NCI-H345 treated with DMSO at 0.1 percent for 48 hours (cell line): Measurements from ENCODE around the gene RHCG.
"Not testable (repeated sequence)": the region's sequence is repeated elsewhere in the genome, so short reads cannot be mapped to it uniquely, and the experiment has no call there.

Experiments used
- DNase-seq: peaks from one replicate; lab custom pipeline; 2025; ENCODE audit not compliant: unreplicated experiment; lab: John Stamatoyannopoulos, UW

The RHCG gene

DNA sequence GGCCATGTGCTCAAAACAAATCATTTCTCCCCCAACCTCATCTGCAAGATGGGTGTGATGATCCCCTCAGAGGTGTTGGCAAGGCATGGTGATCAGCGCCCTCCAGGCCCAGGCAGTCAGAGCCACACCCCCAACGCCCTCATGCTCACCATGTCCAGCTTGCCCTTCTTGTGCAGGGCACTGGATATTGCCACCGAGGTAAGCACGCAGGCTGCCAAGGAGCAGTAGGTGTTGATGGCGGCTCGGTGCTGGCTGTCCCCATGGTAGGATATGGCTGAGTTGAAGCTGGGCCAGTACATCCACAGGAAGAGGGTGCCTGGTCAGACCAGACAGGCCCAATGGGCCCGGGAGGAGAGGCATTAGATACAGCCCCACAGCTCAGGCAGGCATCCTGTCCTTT lies 17.2 kb downstream of the RHCG start:
- no peak for DNase-seq

DNA sequence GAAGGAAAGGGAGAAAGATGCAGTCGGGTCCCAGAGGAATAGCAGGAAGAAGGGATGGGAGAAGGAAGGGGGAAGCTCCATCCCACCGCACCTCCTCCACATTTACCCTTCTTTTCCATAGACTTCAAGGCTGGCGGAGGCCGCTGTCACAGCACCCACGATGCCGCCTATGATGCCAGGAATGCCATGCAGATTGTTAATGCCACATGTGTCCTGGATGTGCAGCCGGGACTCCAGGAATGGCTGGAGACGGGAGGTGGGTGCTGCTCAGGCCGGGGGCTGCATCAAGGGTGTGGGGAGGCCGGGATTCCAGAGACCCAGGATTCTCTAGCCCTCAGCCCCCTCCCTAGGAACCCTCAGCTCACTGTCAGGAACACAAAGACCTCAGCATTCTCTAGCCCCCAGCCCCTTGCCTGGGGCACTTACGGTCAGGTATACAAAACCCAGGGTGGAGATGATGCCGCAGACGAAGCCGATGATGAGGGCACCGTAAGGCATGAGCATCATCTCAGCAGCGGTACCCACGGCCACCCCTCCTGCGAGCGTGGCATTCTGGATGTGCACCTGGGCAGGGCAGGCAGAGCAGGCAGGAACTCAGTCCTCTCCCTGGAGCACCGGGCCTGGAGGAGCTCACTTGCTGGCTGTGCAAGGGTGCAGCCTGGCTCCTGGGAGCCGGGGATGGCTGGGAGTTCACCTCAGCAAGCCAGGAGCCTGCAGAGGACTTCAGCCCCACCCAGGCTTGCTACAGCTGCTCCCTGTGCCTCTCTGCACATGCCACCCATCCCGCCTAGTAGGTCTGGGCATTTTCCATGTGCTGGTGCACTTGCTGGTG lies 18.8 kb downstream of the RHCG start:
- no peak for DNase-seq

DNA sequence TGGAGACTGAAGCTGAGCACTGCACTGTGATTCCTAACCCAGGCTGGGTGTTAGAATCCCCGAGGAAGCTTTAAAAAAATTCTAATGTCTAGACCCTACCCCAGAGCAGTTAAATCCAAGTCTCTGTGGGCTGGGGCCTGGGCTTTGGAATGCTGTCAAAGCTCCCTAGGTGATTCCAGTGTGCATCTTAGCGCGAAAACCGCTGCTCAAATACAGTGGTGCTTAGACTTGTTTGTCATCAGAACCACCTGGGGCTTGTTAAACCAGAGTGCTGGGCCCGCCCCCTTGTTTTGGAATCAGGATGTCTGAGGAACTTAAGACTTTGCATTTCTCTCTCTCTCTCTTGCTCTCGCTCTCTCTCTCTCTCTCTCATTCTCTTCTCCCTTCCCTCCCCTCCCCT lies 20.7 kb downstream of the RHCG start:
- DNase-seq: no peak

- DNase-seq: no peak
Measured at GRCh38 chr15:89472785-89473256, 23.6 kb downstream of the RHCG start.

GRCh38 chr15:89469426-89470096 lies 26.8 kb downstream of the RHCG start:
- no peak for DNase-seq

- DNase-seq: not testable (repeated sequence)
Measured at GRCh38 chr15:89468813-89469212, 27.6 kb downstream of the RHCG start.

DNA sequence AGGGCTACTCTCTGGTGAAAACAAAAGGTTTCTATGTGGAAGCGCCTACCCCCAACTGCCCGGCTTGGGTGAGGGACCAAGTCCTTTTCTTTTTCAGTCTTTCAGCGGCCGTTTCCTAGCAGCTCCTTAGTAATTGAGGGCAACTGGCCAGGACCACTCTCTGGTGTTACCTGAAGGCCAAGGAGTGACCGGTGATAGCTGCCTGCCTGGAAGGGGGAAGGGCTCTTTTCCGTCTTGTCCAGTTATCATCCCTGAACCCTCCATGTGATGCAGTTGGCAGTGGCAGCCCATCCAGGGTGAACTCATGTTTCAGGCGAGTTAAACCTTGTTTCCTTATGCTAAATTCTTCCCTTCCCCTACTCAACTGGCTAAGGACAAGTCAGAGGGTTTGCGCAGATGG lies 33.3 kb downstream of the RHCG start:
- DNase-seq: no peak

- DNase-seq: no peak
Measured at GRCh38 chr15:89462198-89462912, 34.0 kb downstream of the RHCG start.

DNA sequence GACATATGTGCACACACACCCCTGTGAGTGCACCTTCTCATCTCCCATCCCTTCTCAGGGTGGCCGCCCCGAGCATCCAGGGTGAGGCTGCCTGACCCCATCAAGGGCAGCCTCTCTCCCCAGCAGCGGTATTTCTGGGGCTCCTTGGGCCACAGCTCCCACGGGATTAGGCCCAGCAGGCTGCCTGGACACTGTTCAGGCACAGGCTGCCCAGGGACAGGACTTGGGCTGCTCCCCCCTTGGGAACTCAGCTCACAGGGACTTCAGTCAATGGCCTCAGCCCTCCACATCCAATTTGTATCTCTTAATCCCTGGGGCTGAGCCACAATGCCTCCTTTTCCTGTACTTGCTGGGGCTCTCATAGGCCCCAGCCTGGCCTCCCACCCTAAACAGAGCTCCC lies 35.0 kb downstream of the RHCG start:
- DNase-seq: no peak

DNA sequence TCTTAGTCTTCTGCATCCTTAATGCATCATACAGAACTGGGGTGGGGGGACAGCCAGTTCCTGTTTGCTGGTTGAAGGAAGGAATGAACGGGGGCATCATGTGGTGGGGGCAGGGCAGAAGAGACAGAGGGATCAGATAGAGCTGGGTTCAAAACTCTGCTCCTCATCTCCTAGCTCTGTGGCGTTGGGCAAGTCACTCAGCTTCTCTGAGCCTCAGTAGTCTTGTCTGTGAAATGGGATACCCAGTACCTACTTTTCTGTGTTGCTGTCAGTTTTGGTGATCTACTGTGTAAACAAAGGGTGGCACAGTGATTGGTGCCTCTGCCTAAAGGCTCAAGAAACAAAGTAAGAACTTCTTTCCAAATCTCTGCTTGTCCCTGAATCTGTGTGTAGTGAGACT lies 36.3 kb downstream of the RHCG start:
- no peak for DNase-seq

DNA sequence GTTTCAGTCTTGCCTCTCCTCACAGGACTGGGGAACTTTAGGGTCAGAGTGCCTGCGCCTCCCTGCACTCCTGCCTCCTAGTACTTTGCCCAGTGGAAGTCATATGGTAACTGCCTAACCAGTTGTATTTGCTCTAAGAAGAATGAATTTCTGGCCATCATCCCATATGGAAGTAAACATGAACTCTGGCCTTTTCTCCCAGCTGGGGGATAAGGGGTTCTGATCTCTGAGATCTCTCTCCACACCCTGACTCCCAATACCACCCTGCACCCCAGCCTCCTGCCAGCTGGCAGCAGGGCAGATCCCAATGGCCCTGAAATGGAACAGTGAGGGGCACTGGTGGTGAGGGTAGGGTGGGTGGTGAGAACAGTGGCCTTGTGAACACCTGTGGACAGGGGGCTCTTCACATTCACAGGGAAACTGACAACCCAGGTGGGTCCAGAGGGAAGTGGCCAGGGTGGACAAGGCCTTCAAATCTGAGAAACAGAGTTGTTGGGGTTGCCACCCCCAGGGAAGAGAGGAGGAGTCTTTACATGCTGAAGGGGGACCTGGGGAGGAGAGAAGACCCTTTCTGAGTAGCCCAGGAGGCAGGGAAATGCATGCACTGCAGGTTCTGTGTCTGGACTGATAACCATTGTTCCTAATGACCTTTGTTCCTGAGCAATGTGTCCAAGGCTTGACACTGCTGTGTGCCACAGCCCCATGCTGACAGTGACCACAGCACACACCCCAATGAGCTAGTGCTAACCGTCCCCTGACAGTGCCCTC lies 36.9 kb downstream of the RHCG start:
- DNase-seq: no peak

DNA sequence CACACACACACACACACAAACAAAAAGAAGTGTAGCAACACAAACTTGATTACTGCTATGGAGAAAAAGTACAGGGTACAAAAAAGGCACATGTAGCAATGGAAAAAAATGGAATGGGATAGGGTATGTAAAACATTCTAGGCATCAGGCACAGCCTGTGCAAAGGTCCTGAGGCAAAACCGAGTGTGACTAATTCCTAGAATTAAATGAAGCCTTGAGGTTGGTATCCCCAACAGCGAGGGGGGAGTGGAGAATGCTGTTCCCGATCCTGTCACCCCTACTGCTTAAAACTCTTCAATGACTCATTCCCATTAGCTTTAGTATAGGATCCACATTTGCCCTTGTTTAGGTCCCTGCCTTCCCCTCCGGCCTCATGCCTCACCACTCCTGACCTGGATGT lies 37.9 kb downstream of the RHCG start:
- DNase-seq: no peak

- DNase-seq: no peak
Measured at GRCh38 chr15:89457086-89457485, 39.3 kb downstream of the RHCG start.

GRCh38 chr15:89455535-89455934 lies 40.8 kb downstream of the RHCG start:
- DNase-seq: no peak

DNA sequence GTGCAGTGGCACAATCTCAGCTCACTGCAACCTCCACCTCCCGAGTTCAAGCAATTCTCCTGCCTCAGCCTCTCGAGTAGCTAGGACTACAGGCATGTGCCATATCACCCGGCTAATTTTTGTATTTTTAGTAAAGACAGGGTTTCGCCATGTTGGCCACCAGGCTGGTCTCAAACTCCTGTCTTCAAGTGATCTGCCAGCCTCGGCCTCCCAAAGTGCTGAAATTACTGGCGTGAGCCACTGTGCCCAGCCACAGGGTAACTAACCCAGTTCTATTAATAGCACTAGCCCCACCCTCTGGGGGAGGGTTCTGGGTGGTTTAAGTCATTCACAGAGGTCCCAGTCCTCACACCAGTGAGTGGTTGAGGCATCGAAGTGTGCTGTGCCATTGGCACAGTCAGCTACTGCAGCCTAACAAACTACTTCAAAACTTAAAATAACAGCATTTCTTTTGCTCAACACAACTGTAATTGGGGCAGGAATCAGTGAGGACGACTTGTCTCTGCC lies 44.0 kb downstream of the RHCG start:
- no peak for DNase-seq

DNA sequence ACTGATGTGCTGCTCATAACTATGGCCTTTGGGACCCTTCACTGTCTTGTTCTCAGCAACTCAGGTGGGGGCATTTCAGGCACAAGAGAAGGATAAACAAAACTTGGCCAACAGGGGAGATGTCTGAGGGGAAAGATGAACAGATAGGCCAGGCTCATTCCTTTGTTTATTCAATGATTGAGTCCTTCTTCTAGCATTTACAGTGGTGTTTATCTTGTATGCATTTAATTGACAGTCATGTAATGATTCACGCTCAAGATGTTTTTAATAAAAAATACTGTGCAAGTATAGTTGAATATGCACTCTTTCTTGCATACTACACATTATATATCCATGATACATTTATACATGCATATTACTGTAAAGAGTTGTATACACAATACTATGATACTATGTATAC lies 44.5 kb downstream of the RHCG start:
- DNase-seq: no peak

DNA sequence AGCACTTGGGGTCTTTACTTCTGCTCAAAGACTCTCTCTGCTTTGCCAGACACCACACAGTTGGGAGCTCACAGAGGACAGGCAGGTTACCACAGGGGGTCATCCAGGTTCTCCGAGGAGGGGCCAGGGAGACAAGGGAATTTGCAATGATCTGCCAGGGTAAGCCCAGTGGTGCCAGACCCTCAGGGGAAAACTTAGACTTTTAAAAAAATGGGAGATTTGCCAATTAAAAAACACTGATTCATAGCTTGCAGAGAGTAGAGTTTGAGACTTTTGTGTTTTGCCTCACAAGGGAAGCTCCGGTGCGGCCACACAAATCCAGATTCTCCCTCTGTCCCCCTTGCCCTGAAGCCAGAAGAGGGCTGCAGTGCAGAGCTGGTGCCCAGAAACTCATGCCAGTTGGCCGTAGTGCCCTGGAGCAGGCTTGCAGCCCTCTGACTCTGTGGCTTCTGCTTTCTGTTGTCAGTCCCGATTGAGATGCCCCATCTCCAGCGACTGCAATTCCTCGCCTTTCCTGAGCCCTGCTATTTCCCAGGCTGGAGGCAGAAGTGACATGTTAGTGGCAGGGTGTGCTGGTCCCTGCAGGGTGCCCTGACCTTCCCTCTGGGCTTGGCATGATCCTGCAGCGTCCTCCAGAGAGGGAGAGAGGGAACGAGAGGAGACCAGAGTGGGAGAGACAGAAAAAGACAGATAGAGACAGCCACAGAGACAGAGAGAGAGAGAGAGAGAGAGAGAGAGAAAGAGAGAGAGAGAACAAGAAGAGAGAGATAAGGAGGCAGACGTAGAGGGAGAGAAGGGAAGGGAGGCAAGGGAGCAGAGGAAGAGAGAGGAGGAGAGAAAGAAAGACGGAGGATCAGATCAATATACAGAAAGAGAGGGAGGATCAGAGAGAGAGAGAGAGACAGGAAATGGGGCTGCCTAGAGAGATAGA lies 46.0 kb downstream of the RHCG start:
- no peak for DNase-seq

DNA sequence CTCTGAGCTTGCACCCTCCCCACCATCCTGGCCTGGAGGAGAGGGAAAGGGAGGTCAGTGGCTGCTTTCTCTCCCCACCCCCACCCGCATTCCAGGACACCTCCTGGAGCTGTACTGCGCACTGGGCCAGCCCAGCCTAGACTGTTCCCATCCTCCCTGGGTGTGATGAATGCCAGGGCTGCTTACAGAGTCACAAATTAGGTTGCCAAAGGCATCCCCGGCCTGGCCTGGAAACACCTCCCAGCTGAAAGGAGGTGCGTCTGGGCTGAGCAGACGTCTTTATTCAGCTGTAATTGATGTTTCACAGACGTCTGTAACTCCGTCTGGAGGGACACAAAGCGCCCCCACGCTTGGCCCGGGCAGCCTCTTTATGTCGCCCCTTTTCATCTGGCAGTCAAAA lies 47.6 kb downstream of the RHCG start:
- DNase-seq: no peak

GRCh38 chr15:89447676-89448075 lies 48.7 kb downstream of the RHCG start:
- no peak for DNase-seq
